Neural crest cell (in vitro differentiated cells): Measurements from ENCODE around the gene BCL2L13. TPM values are rescaled to one million over a fixed set of nuclear protein-coding genes. Genes with fewer than 3 reads are reported as not detected.

Experiments used
- DNase-seq: peaks from one replicate; pipeline ENCODE4 v3.0.0; 2021; ENCODE audit warnings: low read depth, mixed read lengths, low spot score
- H3K27ac Mint-ChIP-seq: one replicate; pipeline ENCODE4 v1.8.0; 2021; ENCODE audit warnings: mild to moderate bottlenecking, mixed read lengths; ENCODE audit not compliant: unreplicated experiment
- H3K27me3 Mint-ChIP-seq: 2 replicates; pipeline ENCODE4 v1.8.0; 2021; ENCODE audit warnings: low read depth, mild to moderate bottlenecking, mixed read lengths
- H3K36me3 Mint-ChIP-seq: 2 replicates; pipeline ENCODE4 v1.8.0; 2021; ENCODE audit warnings: low read depth, mild to moderate bottlenecking, mixed read lengths
- H3K4me1 Mint-ChIP-seq: 2 replicates; pipeline ENCODE4 v1.8.0; 2021; ENCODE audit warnings: mixed read lengths
- H3K4me3 Mint-ChIP-seq: one replicate; pipeline ENCODE4 v1.8.0; 2021; ENCODE audit warnings: mild to moderate bottlenecking, mixed read lengths
- H3K9me3 Mint-ChIP-seq: 2 replicates; pipeline ENCODE4 v1.8.0; 2021; ENCODE audit warnings: mixed read lengths
- total RNA-seq: library from RNA; stranded (reverse); gene quantifications from 2 replicates; pipeline ENCODE4 v1.2.1, GENCODE V29; 2021
- TF ChIP-seq, protein P1 (sequence below): fragments of 200-600 bp; sonication (generic); conservative IDR thresholded peaks from 2 replicates; pipeline ENCODE4 v1.5.0; 2021; ENCODE audit warnings: antibody characterized with exemption, mild to moderate bottlenecking

Gene BCL2L13
- total RNA-seq, 1 donor from 2014 or later: 37.5 TPM

GRCh38 chr22:17746916-17747315 is 108.4 kb downstream of the BCL2L13 start:
- Mint-ChIP-seq H3K9me3 (no peaks in the 10 kb centered on the region), H3K27ac (no peak overlapping the region), H3K27me3 (no peaks in the 10 kb centered on the region), H3K36me3 (no peaks in the 10 kb centered on the region), H3K4me1 (no peaks in the 10 kb centered on the region), H3K4me3 (no peak overlapping the region)
- DNase-seq: no peak
- TF ChIP-seq, protein P1, sequence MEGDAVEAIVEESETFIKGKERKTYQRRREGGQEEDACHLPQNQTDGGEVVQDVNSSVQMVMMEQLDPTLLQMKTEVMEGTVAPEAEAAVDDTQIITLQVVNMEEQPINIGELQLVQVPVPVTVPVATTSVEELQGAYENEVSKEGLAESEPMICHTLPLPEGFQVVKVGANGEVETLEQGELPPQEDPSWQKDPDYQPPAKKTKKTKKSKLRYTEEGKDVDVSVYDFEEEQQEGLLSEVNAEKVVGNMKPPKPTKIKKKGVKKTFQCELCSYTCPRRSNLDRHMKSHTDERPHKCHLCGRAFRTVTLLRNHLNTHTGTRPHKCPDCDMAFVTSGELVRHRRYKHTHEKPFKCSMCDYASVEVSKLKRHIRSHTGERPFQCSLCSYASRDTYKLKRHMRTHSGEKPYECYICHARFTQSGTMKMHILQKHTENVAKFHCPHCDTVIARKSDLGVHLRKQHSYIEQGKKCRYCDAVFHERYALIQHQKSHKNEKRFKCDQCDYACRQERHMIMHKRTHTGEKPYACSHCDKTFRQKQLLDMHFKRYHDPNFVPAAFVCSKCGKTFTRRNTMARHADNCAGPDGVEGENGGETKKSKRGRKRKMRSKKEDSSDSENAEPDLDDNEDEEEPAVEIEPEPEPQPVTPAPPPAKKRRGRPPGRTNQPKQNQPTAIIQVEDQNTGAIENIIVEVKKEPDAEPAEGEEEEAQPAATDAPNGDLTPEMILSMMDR: no peak

GRCh38 chr22:17748555-17749353 is 110.2 kb downstream of the BCL2L13 start:
- Mint-ChIP-seq H3K36me3 (no peaks in the 10 kb centered on the region), H3K27ac (no peak overlapping the region), H3K4me1 (no peaks in the 10 kb centered on the region), H3K27me3 (no peaks in the 10 kb centered on the region), H3K9me3 (no peaks in the 10 kb centered on the region), H3K4me3 (no peak overlapping the region)
- TF ChIP-seq, protein P1: peak; percentile 44
- peak; percentile 8 for DNase-seq

GRCh38 chr22:17749605-17750395 is 111.2 kb downstream of the BCL2L13 start:
- H3K27me3 Mint-ChIP-seq: no peaks in the 10 kb centered on the region
- H3K4me3 Mint-ChIP-seq: no peak overlapping the region
- no peak overlapping the region for H3K27ac Mint-ChIP-seq
- DNase-seq: no peak
- TF ChIP-seq, protein P1: no peak
- H3K4me1 Mint-ChIP-seq: no peaks in the 10 kb centered on the region
- no peaks in the 10 kb centered on the region for H3K36me3 Mint-ChIP-seq
- H3K9me3 Mint-ChIP-seq: no peaks in the 10 kb centered on the region

GRCh38 chr22:17751596-17751995 is 113.0 kb downstream of the BCL2L13 start:
- no peak overlapping the region for H3K27ac Mint-ChIP-seq

DNA sequence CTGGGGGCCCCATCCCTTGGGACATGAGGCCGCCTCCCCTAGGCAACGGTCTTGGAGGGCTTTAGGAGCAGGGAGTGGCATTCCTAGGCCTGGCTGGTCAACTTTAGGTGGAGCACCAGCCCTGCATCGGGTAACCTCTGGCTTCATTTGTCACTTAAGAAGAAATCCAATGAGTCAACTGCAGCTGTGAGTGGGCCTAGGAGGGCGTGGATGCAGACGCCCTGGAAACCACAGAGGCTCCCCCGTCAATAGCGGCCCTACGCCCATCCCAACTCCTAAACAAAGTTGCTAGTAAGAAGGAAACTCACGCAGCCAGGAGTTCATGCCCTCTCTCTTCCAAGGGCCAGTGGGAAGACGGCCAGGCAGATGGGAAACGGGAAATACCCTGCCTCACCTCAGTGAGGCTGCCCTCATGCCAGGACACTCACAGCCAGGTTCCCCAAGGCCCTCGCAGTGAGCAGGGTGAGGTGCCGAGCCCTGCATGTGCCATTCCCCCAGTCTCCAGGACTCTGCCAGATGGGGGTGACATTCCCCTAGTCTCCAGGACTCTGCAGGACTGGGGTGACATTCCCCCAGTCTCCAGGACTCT is 114.9 kb downstream of the BCL2L13 start:
- no peaks in the 10 kb centered on the region for H3K36me3 Mint-ChIP-seq
- H3K27me3 Mint-ChIP-seq: no peaks in the 10 kb centered on the region
- DNase-seq: no peak
- no peak overlapping the region for H3K4me3 Mint-ChIP-seq
- H3K9me3 Mint-ChIP-seq: no peaks in the 10 kb centered on the region
- H3K4me1 Mint-ChIP-seq: no peaks in the 10 kb centered on the region
- no peak overlapping the region for H3K27ac Mint-ChIP-seq
- TF ChIP-seq, protein P1: no peak

More at GRCh38 chr22:17751596-17751995, 113.0 kb downstream of the BCL2L13 start:
- TF ChIP-seq, protein P1: no peak
- Mint-ChIP-seq H3K36me3 (no peaks in the 10 kb centered on the region), H3K4me1 (no peaks in the 10 kb centered on the region), H3K27me3 (no peaks in the 10 kb centered on the region), H3K4me3 (no peak overlapping the region), H3K9me3 (no peaks in the 10 kb centered on the region)
- no peak for DNase-seq
